ENCODE measurements around the gene ALK.

DNA sequence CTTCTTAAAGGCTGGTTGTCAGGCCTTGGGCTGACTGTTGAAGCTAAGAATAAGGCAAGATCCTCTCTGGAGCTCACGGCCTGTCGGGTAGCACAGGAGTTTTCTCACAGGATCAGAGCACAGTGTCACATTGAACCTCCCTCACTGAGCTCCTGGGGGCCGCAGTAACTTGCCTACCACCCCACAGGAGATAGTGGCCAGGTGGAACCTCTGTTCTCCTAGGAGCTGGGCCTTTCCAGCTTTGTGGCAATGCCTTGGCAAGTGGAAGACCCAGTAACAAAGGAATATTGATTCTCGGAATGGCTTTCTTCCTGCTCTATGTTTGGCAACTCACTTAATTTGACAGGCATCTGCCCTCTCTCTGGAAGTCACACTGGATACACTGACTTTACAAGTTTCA lies 1.2 kb upstream of the ALK start:
- no peak for TF ChIP-seq EP300 (IDR thresholded peaks at IDR 0.05)
- TF ChIP-seq, protein P1, sequence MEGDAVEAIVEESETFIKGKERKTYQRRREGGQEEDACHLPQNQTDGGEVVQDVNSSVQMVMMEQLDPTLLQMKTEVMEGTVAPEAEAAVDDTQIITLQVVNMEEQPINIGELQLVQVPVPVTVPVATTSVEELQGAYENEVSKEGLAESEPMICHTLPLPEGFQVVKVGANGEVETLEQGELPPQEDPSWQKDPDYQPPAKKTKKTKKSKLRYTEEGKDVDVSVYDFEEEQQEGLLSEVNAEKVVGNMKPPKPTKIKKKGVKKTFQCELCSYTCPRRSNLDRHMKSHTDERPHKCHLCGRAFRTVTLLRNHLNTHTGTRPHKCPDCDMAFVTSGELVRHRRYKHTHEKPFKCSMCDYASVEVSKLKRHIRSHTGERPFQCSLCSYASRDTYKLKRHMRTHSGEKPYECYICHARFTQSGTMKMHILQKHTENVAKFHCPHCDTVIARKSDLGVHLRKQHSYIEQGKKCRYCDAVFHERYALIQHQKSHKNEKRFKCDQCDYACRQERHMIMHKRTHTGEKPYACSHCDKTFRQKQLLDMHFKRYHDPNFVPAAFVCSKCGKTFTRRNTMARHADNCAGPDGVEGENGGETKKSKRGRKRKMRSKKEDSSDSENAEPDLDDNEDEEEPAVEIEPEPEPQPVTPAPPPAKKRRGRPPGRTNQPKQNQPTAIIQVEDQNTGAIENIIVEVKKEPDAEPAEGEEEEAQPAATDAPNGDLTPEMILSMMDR (IDR thresholded peaks at IDR 0.05), result no peak
- TF ChIP-seq POLR2A (IDR thresholded peaks at IDR 0.05), result no peak
- TF ChIP-seq POLR2AphosphoS5 (IDR thresholded peaks at IDR 0.05), result no peak
